Measurements from ENCODE around the gene SIM1.

The SIM1 gene, protein sequence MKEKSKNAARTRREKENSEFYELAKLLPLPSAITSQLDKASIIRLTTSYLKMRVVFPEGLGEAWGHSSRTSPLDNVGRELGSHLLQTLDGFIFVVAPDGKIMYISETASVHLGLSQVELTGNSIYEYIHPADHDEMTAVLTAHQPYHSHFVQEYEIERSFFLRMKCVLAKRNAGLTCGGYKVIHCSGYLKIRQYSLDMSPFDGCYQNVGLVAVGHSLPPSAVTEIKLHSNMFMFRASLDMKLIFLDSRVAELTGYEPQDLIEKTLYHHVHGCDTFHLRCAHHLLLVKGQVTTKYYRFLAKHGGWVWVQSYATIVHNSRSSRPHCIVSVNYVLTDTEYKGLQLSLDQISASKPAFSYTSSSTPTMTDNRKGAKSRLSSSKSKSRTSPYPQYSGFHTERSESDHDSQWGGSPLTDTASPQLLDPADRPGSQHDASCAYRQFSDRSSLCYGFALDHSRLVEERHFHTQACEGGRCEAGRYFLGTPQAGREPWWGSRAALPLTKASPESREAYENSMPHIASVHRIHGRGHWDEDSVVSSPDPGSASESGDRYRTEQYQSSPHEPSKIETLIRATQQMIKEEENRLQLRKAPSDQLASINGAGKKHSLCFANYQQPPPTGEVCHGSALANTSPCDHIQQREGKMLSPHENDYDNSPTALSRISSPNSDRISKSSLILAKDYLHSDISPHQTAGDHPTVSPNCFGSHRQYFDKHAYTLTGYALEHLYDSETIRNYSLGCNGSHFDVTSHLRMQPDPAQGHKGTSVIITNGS

GRCh38 chr6:100464903-100465700, at the start of gene SIM1:
TSS of gene SIM1 (minus strand) at chr6:100464921. CDS start at chr6:100463468, 1,453 bp downstream.
- H3K27ac ChIP-seq, result no peak within 1 kb of the TSS
- TF ChIP-seq CTCF (IDR thresholded peaks at IDR 0.05), result no peak
- TF ChIP-seq ZFX (IDR thresholded peaks at IDR 0.05; ENCODE audit: borderline replicate concordance), result no peak

DNA sequence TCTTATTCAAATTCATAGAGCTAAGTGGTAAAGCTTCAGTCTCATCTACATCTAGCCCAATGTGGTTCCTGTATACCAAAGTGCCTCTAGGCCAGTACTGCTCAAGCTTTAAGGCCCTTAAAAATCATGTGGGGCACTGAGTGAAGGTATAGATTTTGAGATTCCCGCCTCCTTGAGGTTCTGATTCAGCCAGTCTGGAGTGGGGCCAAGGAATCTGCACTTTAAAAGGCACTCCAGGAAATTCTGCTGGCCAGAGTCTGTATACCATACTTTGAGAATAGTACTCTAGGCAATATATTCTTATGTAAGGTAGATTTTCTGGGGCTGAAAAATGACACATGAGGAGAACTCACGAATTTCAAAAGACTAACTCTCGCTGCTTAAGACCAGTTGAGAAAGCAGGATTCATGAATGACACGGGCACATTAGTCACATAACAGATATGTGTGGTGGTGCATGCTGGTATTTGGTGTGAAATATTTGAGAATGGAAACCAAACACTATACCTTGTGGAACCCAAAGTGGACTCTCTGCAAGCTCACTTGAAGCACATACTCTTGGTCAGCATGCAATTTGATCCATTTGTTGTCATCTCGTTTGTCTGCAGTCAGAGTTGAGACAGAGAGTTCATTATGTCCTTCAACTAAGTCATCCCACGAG, 47.6 kb upstream of the SIM1 start:
- TF ChIP-seq ZFX (IDR thresholded peaks at IDR 0.05; ENCODE audit: borderline replicate concordance), result no peak
- TF ChIP-seq CTCF (IDR thresholded peaks at IDR 0.05), result no peak
- no peak overlapping the region for H3K27ac ChIP-seq

DNA sequence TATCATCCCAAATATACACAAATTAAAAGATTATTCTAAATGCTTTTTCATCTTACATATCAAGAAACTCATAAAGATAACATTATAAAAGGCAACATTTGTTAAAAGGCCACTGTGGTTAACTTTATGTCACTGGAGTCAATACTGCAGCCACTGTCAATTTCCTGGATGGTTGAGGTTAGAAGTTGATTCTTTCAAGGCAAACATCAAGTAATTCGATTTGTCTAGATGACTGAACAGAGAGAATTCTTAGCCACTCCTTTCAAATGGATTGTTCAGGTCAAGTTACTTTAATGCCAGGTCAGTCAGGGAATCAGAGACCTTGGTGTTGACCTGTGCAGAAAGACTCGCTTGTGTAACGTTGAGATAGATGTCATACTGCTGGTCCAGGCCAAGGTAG, 44.4 kb upstream of the SIM1 start:
- no peak overlapping the region for H3K27ac ChIP-seq
- no peak for TF ChIP-seq ZFX (IDR thresholded peaks at IDR 0.05; ENCODE audit: borderline replicate concordance)
- no peak for TF ChIP-seq CTCF (IDR thresholded peaks at IDR 0.05)

DNA sequence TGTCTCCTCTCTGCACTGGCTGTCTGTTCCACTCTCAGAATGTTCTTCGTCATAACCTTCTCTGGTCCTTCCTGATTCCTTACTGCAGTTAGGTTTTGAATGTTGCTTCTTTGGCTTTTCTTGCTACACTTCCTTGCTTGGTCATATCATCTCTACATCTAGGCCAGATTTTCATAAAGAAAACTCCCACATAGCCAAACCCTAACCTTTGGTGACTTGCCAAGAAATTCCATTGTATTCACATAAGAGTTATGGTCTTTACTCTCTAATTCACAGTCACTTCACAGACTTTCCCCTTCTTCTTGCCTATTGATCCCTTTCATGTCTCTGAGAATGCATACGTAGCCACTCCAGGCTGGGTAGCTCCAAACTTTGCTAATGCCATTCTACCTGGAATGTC, 41.9 kb upstream of the SIM1 start:
- TF ChIP-seq CTCF (IDR thresholded peaks at IDR 0.05), result no peak
- no peak for TF ChIP-seq ZFX (IDR thresholded peaks at IDR 0.05; ENCODE audit: borderline replicate concordance)
- H3K27ac ChIP-seq, result no peak overlapping the region

GRCh38 chr6:100504786-100505737, 40.3 kb upstream of the SIM1 start:
- H3K27ac ChIP-seq, result no peak overlapping the region
- TF ChIP-seq CTCF (IDR thresholded peaks at IDR 0.05), result no peak
- no peak for TF ChIP-seq ZFX (IDR thresholded peaks at IDR 0.05; ENCODE audit: borderline replicate concordance)

All from 22Rv1 (cell line).